Loucy (cell line): ENCODE results near the gene NLGN1.

Experiments
- H2AFZ ChIP-seq: fragments of 200-600 bp; sonication (generic); 2 replicates; pipeline ENCODE4 v1.6.0; 2016; ENCODE audit warnings: antibody characterized with exemption, mild to moderate bottlenecking, low read length, moderate library complexity
- H3F3A ChIP-seq: fragments of 200-600 bp; 2 replicates; pipeline ENCODE4 v1.6.0; 2016; ENCODE audit warnings: antibody characterized with exemption, low read depth, mild to moderate bottlenecking
- H3K27me3 ChIP-seq: fragments of 200-600 bp; sonication (generic); 2 replicates; pipeline ENCODE4 v1.6.1; 2014; ENCODE audit warnings: low read length, mild to moderate bottlenecking; ENCODE audit not compliant: insufficient read depth, poor library complexity, severe bottlenecking
- H3K36me3 ChIP-seq: fragments of 200-600 bp; sonication (generic); 2 replicates; pipeline ENCODE4 v1.6.1; 2016; ENCODE audit warnings: low read length; ENCODE audit not compliant: insufficient read depth
- H3K4me1 ChIP-seq: fragments of 200-600 bp; sonication (generic); 2 replicates; pipeline ENCODE4 v1.5.1; 2014; ENCODE audit warnings: low read length, mild to moderate bottlenecking; ENCODE audit not compliant: insufficient read depth, poor library complexity, severe bottlenecking
- H3K4me2 ChIP-seq: fragments of 200-600 bp; sonication (generic); 2 replicates; pipeline ENCODE4 v1.6.0; 2014; ENCODE audit warnings: antibody characterized with exemption, low read length, low read depth, mild to moderate bottlenecking; ENCODE audit not compliant: poor library complexity, severe bottlenecking
- H3K4me3 ChIP-seq: fragments of 200-600 bp; sonication (generic); 2 replicates; pipeline ENCODE4 v1.5.1; 2014; ENCODE audit warnings: low read length, mild to moderate bottlenecking, mixed read lengths; ENCODE audit not compliant: poor library complexity, severe bottlenecking
- H3K79me2 ChIP-seq: fragments of 200-600 bp; sonication (generic); 2 replicates; pipeline ENCODE4 v1.6.1; 2014; ENCODE audit warnings: low read length; ENCODE audit not compliant: insufficient read depth
- H3K9ac ChIP-seq: fragments of 200-600 bp; sonication (generic); 2 replicates; pipeline ENCODE4 v1.6.0; 2014; ENCODE audit warnings: mild to moderate bottlenecking, low read depth, low read length, moderate library complexity; ENCODE audit not compliant: poor library complexity, severe bottlenecking
- H3K9me2 ChIP-seq: fragments of 200-600 bp; sonication (generic); replicated peaks from 2 replicates; pipeline ENCODE4 v1.6.1; 2016; ENCODE audit warnings: low read depth, low read length, mixed read lengths
- H3K9me3 ChIP-seq: fragments of 200-600 bp; sonication (generic); 2 replicates; pipeline ENCODE4 v1.6.1; 2014; ENCODE audit warnings: mild to moderate bottlenecking, antibody characterized with exemption, low read length, low read depth; ENCODE audit not compliant: insufficient read depth
- H4K20me1 ChIP-seq: fragments of 200-600 bp; sonication (generic); 2 replicates; pipeline ENCODE4 v1.6.0; 2014; ENCODE audit warnings: antibody characterized with exemption, low read length, mild to moderate bottlenecking; ENCODE audit not compliant: insufficient read depth, poor library complexity, severe bottlenecking
- CTCF ChIP-seq: fragments of 200-600 bp; sonication (generic); conservative IDR thresholded peaks from 2 replicates; pipeline ENCODE4 v1.5.1; 2014; ENCODE audit warnings: mild to moderate bottlenecking, antibody characterized with exemption, low read length
- EZH2phosphoT487 ChIP-seq: fragments of 200-600 bp; IDR thresholded peaks from 2 replicates; pipeline ENCODE4 v1.6.1; 2018; ENCODE audit warnings: antibody characterized with exemption, mild to moderate bottlenecking, moderate library complexity, borderline replicate concordance

The NLGN1 gene

DNA sequence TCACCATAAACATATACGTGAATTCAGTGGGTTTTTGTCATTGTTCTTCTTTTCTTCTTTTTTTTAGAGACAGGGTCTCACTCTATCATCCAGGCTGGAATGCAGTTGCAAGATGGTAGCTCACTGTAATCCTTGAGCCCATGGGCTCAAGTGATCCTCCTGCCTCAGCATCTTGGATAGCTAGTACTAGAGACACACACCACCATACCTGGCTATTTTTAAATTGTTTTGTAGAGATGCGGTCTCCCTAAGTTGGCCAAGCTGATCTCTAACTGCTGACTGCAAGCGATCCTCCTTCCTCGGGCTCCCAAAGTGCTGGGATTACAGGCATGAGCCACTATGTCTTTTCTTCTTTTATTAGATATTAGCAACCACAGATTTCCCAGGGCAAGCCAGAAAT lies 220.6 kb downstream of the NLGN1 start:
- no peaks in the 10 kb centered on the region for H3K27me3 ChIP-seq
- TF ChIP-seq EZH2phosphoT487 (no peak), CTCF (no peak)
- H2AFZ ChIP-seq, result no peak overlapping the region
- H3K9me3 ChIP-seq, result no peaks in the 10 kb centered on the region
- H3K9ac ChIP-seq, result no peak overlapping the region
- H3K36me3 ChIP-seq, result no peaks in the 10 kb centered on the region
- H3K4me1 ChIP-seq, result peaks cover 34% of the 10 kb centered on the region
- no peaks in the 10 kb centered on the region for H3K9me2 ChIP-seq
- no peak overlapping the region for H3K4me2 ChIP-seq
- no peaks in the 10 kb centered on the region for H3K79me2 ChIP-seq
- H3F3A ChIP-seq, result no peaks in the 10 kb centered on the region
- H3K4me3 ChIP-seq, result no peak overlapping the region
- no peaks in the 10 kb centered on the region for H4K20me1 ChIP-seq

- no peak overlapping the region for H2AFZ ChIP-seq
- no peaks in the 10 kb centered on the region for H4K20me1 ChIP-seq
- no peaks in the 10 kb centered on the region for H3K79me2 ChIP-seq
- H3K4me1 ChIP-seq, result peaks cover 36% of the 10 kb centered on the region
- no peaks in the 10 kb centered on the region for H3K27me3 ChIP-seq
- no peak for TF ChIP-seq EZH2phosphoT487
- TF ChIP-seq CTCF, result no peak
- H3K9ac ChIP-seq, result no peak overlapping the region
- H3K36me3 ChIP-seq, result no peaks in the 10 kb centered on the region
- H3K9me3 ChIP-seq, result no peaks in the 10 kb centered on the region
- H3K9me2 ChIP-seq, result no peaks in the 10 kb centered on the region
- H3K4me3 ChIP-seq, result no peak overlapping the region
- no peak overlapping the region for H3K4me2 ChIP-seq
- no peaks in the 10 kb centered on the region for H3F3A ChIP-seq
Measured at GRCh38 chr3:173618703-173619102, 221.2 kb downstream of the NLGN1 start.

DNA sequence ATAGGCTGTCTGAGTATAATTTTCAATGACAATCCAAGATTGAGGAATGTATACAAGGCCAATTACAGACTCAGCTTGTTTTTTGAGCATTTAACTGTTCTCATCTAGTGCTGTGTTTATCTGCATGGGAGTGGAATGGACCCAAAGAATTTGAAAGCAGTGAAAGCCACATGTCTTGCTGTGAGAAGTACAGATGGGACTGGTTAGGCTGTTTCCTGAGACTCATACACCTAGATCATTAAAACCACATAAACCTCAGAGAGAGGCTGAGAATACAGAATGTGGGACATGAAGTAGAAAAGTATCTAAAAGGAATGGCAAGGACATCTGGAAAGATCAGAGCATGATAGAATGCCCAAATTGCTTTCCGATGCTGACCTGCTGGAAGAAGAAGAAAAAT lies 224.6 kb downstream of the NLGN1 start:
- peaks cover 42% of the 10 kb centered on the region for H3K4me1 ChIP-seq
- no peaks in the 10 kb centered on the region for H3K9me3 ChIP-seq
- no peak overlapping the region for H2AFZ ChIP-seq
- peak overlapping the region; percentile 27 for H3K4me2 ChIP-seq
- no peak overlapping the region for H3K9ac ChIP-seq
- no peaks in the 10 kb centered on the region for H3K9me2 ChIP-seq
- H3F3A ChIP-seq, result no peaks in the 10 kb centered on the region
- H3K36me3 ChIP-seq, result no peaks in the 10 kb centered on the region
- no peaks in the 10 kb centered on the region for H3K27me3 ChIP-seq
- no peak overlapping the region for H3K4me3 ChIP-seq
- no peaks in the 10 kb centered on the region for H4K20me1 ChIP-seq
- TF ChIP-seq EZH2phosphoT487 (no peak), CTCF (no peak)
- no peaks in the 10 kb centered on the region for H3K79me2 ChIP-seq
